Vagina (tissue), 2 donors: ENCODE results near the gene BEST1.

Experiments used
- POLR2A ChIP-seq, 2 donors: fragments of 450-650 bp; IDR thresholded peaks; one replicate each; pipeline ENCODE4 v1.6.1; 2017; ENCODE audit warnings: antibody characterized with exemption in 2 of 2, mild to moderate bottlenecking in 2 of 2, moderate library complexity in 2 of 2
- POLR2AphosphoS5 ChIP-seq, 2 donors: sonication (generic); formaldehyde crosslinking; IDR thresholded peaks; one replicate each; pipeline ENCODE4 v1.9.0; 2017; ENCODE audit warnings: antibody characterized with exemption in 2 of 2, mild to moderate bottlenecking in 2 of 2, low read depth in 1 of 2; ENCODE audit not compliant: insufficient read depth in 1 of 2
- TF ChIP-seq, protein P1 (sequence below), 3 experiments: fragments of 450-650 bp in 2 of 3; fragments of 200-600 bp in 1 of 3; sonication (generic) in 1 of 3; IDR thresholded peaks; one replicate each; pipeline ENCODE4 v1.5.1; 2017 to 2019; ENCODE audit warnings: antibody characterized with exemption in 3 of 3, mild to moderate bottlenecking in 2 of 3, moderate library complexity in 2 of 3

DNA sequence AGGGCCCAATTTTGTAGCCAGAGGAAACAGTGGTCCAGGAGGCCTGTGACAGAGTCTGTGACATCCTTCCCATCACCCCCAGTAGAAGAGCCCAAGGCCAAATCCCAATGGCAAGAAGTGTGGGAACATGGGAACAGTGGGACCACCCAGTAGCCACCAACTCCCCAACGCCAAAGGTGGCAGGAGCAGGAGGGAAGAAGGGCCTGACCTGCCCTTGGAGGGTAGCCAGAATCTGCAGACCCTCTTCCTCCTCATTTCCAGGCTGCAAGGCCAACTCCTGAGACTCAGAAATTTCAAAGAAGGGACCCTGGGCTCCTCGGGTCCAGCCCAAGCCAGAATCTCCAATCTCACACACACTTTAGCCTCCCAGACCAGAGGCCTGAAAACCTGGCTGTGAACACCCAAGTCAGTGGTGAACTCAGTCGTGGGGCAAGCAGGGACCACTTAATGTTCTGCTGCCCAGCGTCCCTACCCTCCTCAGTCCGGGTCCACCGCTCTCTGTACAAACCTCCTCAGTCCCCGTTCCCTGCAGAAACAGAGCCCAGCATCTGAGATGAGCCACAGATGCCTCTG is 38.9 kb upstream of the BEST1 start:
- TF ChIP-seq, protein P1, sequence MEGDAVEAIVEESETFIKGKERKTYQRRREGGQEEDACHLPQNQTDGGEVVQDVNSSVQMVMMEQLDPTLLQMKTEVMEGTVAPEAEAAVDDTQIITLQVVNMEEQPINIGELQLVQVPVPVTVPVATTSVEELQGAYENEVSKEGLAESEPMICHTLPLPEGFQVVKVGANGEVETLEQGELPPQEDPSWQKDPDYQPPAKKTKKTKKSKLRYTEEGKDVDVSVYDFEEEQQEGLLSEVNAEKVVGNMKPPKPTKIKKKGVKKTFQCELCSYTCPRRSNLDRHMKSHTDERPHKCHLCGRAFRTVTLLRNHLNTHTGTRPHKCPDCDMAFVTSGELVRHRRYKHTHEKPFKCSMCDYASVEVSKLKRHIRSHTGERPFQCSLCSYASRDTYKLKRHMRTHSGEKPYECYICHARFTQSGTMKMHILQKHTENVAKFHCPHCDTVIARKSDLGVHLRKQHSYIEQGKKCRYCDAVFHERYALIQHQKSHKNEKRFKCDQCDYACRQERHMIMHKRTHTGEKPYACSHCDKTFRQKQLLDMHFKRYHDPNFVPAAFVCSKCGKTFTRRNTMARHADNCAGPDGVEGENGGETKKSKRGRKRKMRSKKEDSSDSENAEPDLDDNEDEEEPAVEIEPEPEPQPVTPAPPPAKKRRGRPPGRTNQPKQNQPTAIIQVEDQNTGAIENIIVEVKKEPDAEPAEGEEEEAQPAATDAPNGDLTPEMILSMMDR (IDR thresholded peaks at IDR 0.05): no peak
- no peak for TF ChIP-seq POLR2A (IDR thresholded peaks at IDR 0.05)
- no peak for TF ChIP-seq POLR2AphosphoS5 (IDR thresholded peaks at IDR 0.05; ENCODE audit: insufficient read depth in 1 of 2, low read depth in 1 of 2)
